Stomach (tissue), 9 donors: Measurements from ENCODE around the gene CAMK2N1. TPM values are rescaled to one million over a fixed set of nuclear protein-coding genes. Genes with fewer than 3 reads are reported as not detected.

Experiments used
- DNase-seq, 2 donors: peaks; one replicate each; pipeline versions ENCODE4 v3.0.0 to v3.0.0-alpha.2; 2013 to 2019
- H3K27ac ChIP-seq, 5 donors: fragments of 200-600 bp in 4 of 5; sonication (generic) in 4 of 5; one replicate each; pipeline ENCODE4 v1.5.1; 2013 to 2019; ENCODE audit warnings: mild to moderate bottlenecking in 1 of 5, moderate library complexity in 1 of 5
- H3K27me3 ChIP-seq, 3 donors: fragments of 200-600 bp; sonication (generic); one replicate each; pipeline ENCODE4 v1.5.1; 2017 to 2019; ENCODE audit warnings: mixed run types in 1 of 3
- H3K36me3 ChIP-seq, 4 donors: fragments of 200-600 bp; sonication (generic); 1 replicate in 3 of 4; 2 replicates in 1 of 4; pipeline ENCODE4 v1.5.1; 2016 to 2019
- H3K4me1 ChIP-seq, 4 donors: fragments of 200-600 bp; sonication (generic); one replicate each; pipeline ENCODE4 v1.5.1; 2016 to 2019
- H3K4me3 ChIP-seq, 4 donors: fragments of 200-600 bp; sonication (generic) in 3 of 4; one replicate each; pipeline ENCODE4 v1.5.1; 2016 to 2019; ENCODE audit warnings: mild to moderate bottlenecking in 1 of 4
- H3K9me3 ChIP-seq, 4 donors: fragments of 200-600 bp; sonication (generic); one replicate each; pipeline ENCODE4 v1.5.1; 2016 to 2019
- EP300 ChIP-seq: sonication (generic); formaldehyde crosslinking; IDR thresholded peaks from one replicate; pipeline ENCODE4 v1.6.1; 2017; ENCODE audit warnings: antibody characterized with exemption
- POLR2A ChIP-seq, 4 donors: fragments of 450-650 bp; IDR thresholded peaks; one replicate each; pipeline ENCODE4 v1.6.1; 2016; ENCODE audit warnings: antibody characterized with exemption in 4 of 4, control low read depth in 2 of 4, mild to moderate bottlenecking in 1 of 4, moderate library complexity in 1 of 4
- POLR2AphosphoS5 ChIP-seq, 3 donors: sonication (generic); formaldehyde crosslinking; IDR thresholded peaks; one replicate each; pipeline ENCODE4 v1.6.1; 2016; ENCODE audit warnings: antibody characterized with exemption in 3 of 3
- WGBS, 5 donors: extraction: QIAGEN DNeasy Blood & Tissue Kit in 3 of 5; methylation state at CpG; one replicate each; pipeline versions ENCODE4 v1.1.5 to v1.1.7; 2013 to 2018; 5-methylcytosine and 5-hydroxymethylcytosine counted together
- intact Hi-C: fragments of 100-400 bp; cut with DNase I; formaldehyde crosslinking; loops from one replicate; pipeline ENCODE4 v1.15.1; 2023; ENCODE audit warnings: low total_unique reads
- polyA plus RNA-seq, 3 donors: library from polyadenylated mRNA; stranded (reverse); fragments of 200-250 nt; gene quantifications; one replicate each; pipeline ENCODE4 v1.2.3, GENCODE V29; 2013
- total RNA-seq, 5 donors: library from RNA; depleted of rRNA; stranded (reverse); fragments of >200 nt; gene quantifications; one replicate each; pipeline versions ENCODE4 v1.1.0 to v1.2.3, GENCODE V29; 2014 to 2016
- TF ChIP-seq, protein P1 (sequence below), 7 experiments: fragments of 450-650 bp in 4 of 7; fragments of 200-600 bp in 3 of 7; sonication (generic) in 3 of 7; IDR thresholded peaks; one replicate each; pipeline ENCODE4 v1.5.1; 2016 to 2019; ENCODE audit warnings: antibody characterized with exemption in 7 of 7, control low read depth in 2 of 7, mild to moderate bottlenecking in 1 of 7
- donor health status: healthy with polysubstance abuse.
- donor health status: Bipolar disorder and iron deficiency.
- donor health status: healthy.

CAMK2N1 gene
- total and polyA plus RNA-seq, 8 donors = 8.2 to 195 (median 12.9) TPM

DNA sequence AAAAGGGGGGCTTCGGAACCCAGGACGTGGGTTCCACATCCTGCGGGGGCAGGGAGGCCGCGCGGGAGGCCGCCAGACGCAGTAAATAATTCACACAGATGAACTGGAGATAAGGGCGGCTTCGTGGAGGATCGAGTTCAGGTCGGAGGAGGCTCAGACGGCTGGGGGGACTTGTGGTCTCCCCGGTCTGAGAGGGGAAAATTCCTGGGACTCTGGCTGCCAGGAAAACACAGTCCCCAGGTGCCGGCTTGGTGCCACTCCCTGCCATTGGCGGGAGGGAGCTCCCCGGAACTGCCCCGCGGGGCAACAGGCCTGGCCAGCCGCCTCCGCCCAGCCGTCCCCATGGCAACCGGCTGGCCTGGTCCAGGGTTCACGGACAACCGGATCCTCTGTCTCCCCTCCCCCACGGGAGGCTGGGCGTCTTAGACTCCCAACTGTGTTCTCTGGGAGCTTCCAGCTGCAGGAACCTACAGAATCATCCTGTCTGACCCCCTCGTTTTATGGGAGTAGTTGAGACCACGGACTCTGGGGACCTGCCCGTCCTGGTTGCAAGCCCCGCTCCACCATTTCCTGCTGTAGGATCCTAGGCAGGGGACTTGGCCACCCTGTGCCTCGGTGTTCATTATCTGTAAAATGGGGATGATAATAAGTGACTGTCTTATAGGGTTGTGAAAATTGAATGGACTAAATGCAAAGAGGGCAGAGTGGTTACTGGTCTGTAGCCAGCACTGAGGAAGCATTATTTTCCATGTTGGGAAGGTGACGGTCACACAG, 9.6 kb downstream of the CAMK2N1 start:
- WGBS, 5 donors = 8 to 27% (median 13%) methylated on average over 23 to 33 of the region's 33 CpGs
- Histone ChIP-seq H3K9me3 (no peaks in the 10 kb centered on the region), H3K27ac (peak overlapping the region in 2 of 5 donors; percentile 2 to 10), H3K27me3 (peaks cover 0 to 67% (median 14%) of the 10 kb centered on the region in 3 donors), H3K36me3 (no peaks in the 10 kb centered on the region), H3K4me1 (peaks cover 15 to 54% (median 27%) of the 10 kb centered on the region in 4 donors), H3K4me3 (peak overlapping the region in 1 of 4 donors; percentile 28)
- TF ChIP-seq POLR2A (IDR thresholded peaks at IDR 0.05) (no peak), EP300 (no peak), POLR2AphosphoS5 (IDR thresholded peaks at IDR 0.05) (no peak)
- TF ChIP-seq, protein P1, sequence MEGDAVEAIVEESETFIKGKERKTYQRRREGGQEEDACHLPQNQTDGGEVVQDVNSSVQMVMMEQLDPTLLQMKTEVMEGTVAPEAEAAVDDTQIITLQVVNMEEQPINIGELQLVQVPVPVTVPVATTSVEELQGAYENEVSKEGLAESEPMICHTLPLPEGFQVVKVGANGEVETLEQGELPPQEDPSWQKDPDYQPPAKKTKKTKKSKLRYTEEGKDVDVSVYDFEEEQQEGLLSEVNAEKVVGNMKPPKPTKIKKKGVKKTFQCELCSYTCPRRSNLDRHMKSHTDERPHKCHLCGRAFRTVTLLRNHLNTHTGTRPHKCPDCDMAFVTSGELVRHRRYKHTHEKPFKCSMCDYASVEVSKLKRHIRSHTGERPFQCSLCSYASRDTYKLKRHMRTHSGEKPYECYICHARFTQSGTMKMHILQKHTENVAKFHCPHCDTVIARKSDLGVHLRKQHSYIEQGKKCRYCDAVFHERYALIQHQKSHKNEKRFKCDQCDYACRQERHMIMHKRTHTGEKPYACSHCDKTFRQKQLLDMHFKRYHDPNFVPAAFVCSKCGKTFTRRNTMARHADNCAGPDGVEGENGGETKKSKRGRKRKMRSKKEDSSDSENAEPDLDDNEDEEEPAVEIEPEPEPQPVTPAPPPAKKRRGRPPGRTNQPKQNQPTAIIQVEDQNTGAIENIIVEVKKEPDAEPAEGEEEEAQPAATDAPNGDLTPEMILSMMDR (IDR thresholded peaks at IDR 0.05) = no peak
- intact Hi-C loops = no loop called here
- peak; percentile 67 to 92 for DNase-seq

DNA sequence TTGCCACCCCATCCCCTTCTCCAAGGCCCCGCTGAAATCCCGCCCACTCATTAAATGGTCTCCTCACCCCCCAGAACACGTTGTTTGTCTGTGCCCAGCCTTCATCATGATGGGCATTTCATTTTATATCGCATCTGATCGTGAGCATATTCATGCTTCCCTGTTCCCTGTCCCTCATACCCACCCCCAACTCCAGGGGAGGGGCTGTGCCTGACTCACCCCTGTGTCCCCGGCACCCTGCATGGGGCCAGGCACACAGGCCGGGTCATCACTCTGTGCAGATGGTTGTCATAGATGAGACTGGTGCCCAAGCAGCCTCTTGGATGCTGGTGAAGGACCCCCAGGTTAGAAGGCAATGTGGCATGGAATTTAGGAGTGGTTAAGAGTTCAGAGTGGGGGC, 11.0 kb downstream of the CAMK2N1 start:
- no peak for DNase-seq
- H3K27ac ChIP-seq = no peak overlapping the region
- intact Hi-C loops = no loop called here
- no peaks in the 10 kb centered on the region for H3K36me3 ChIP-seq
- WGBS, 5 donors = 63 to 69% (median 67%) methylated on average over 7 of the region's 7 CpGs
- no peak overlapping the region for H3K4me3 ChIP-seq
- peaks cover 15 to 40% (median 23%) of the 10 kb centered on the region in 4 donors for H3K4me1 ChIP-seq
- H3K27me3 ChIP-seq = peaks cover 0 to 71% (median 14%) of the 10 kb centered on the region in 3 donors
- TF ChIP-seq EP300 (no peak), POLR2A (IDR thresholded peaks at IDR 0.05) (no peak), POLR2AphosphoS5 (IDR thresholded peaks at IDR 0.05) (no peak)
- TF ChIP-seq, protein P1 (IDR thresholded peaks at IDR 0.05) = no peak
- no peaks in the 10 kb centered on the region for H3K9me3 ChIP-seq

DNA sequence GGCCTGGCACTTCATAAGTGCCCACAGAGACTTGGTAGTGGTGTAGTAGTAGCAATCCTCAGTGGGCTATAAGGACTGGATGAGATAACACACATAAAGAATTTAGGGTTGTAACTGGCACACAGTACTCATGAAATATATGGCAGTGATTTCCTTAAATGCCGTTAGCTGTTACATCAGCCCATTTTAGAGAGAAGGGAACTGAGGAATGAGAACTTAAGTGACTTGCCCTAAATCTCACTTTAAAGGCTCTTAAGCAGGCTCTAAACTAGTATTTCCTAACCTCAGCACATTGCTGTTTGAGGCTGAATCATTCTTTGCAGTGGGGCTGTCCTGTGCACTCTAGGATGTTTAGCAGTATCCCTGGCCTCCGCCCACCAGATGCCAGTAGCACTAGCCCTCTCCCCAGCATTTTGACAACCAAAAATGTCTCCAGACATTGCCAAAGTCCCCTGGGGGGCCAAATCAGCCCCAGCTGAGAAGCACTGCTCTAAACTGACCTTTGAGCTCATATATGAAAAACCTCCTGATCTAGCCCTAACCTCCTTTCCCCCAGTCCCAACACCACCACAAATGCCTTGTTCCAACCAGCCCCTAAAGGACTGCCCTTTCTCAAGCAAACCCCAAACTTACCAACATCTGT, 11.6 kb downstream of the CAMK2N1 start:
- intact Hi-C loops = no loop called here

DNA sequence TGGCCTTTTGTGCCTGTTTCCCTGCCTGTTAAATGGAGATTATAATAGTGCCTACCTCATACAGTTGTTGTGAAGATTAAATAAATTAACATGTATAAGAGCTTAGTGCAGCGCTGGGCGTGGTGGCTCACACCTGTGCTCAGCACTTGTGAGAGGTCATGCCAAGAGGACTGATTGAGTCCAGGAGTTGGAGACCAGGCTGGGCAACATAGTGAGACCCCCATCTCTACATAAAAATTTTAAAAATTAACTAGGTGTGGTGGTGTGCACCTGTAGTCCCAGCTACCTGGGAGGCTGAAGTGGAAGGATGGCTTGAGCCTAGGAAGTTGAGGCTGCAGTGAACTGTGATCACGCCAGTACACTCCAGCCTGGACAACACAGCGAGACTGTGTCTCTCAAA, 12.1 kb downstream of the CAMK2N1 start:
- peaks cover 15 to 38% (median 23%) of the 10 kb centered on the region in 4 donors for H3K4me1 ChIP-seq
- no peak overlapping the region for H3K27ac ChIP-seq
- TF ChIP-seq POLR2A (IDR thresholded peaks at IDR 0.05) = no peak
- TF ChIP-seq POLR2AphosphoS5 (IDR thresholded peaks at IDR 0.05) = no peak
- TF ChIP-seq EP300 = no peak
- TF ChIP-seq, protein P1 (IDR thresholded peaks at IDR 0.05) = no peak
- no peak overlapping the region for H3K4me3 ChIP-seq
- intact Hi-C loops = no loop called here
- WGBS, 5 donors = 81 to 97% (median 91%) methylated on average over 4 of the region's 4 CpGs
- H3K36me3 ChIP-seq = no peaks in the 10 kb centered on the region
- peaks cover 0 to 66% (median 14%) of the 10 kb centered on the region in 3 donors for H3K27me3 ChIP-seq
- no peak for DNase-seq
- H3K9me3 ChIP-seq = no peaks in the 10 kb centered on the region

More for the DNA sequence above, 11.6 kb downstream of the CAMK2N1 start:
- Histone ChIP-seq H3K4me3 (no peak overlapping the region), H3K36me3 (no peaks in the 10 kb centered on the region), H3K9me3 (no peaks in the 10 kb centered on the region), H3K27me3 (peaks cover 0 to 66% (median 14%) of the 10 kb centered on the region in 3 donors), H3K27ac (no peak overlapping the region), H3K4me1 (peaks cover 15 to 38% (median 23%) of the 10 kb centered on the region in 4 donors)
- no peak for DNase-seq
- TF ChIP-seq POLR2A (IDR thresholded peaks at IDR 0.05) (no peak), EP300 (no peak), POLR2AphosphoS5 (IDR thresholded peaks at IDR 0.05) (no peak)
- TF ChIP-seq, protein P1 (IDR thresholded peaks at IDR 0.05) = no peak
- WGBS, 5 donors = 81 to 93% (median 86%) methylated on average over 2 of the region's 2 CpGs
